Skeletal muscle cell (primary cell): ENCODE data around the gene MYO7A.

Experiments
- DNase-seq: peaks from one replicate; pipeline ENCODE4 v3.0.0-alpha.2; 2010; ENCODE audit warnings: low read depth
- H3K4me3 ChIP-seq: 2 replicates; pipeline ENCODE4 v1.5.1; 2011; ENCODE audit warnings: low read depth, mild to moderate bottlenecking, control low read depth, low read length, moderate library complexity

The MYO7A gene

GRCh38 chr11:77175869-77176539 lies 48.0 kb downstream of the MYO7A start:
- H3K4me3 ChIP-seq = no peak overlapping the region
- DNase-seq = no peak

- no peak overlapping the region for H3K4me3 ChIP-seq
- no peak for DNase-seq
These were observed 49.0 kb downstream of the MYO7A start for GRCh38 chr11:77176996-77177395.

- no peak for DNase-seq
- no peak overlapping the region for H3K4me3 ChIP-seq
These were observed 50.1 kb downstream of the MYO7A start for GRCh38 chr11:77178150-77178549.

DNA sequence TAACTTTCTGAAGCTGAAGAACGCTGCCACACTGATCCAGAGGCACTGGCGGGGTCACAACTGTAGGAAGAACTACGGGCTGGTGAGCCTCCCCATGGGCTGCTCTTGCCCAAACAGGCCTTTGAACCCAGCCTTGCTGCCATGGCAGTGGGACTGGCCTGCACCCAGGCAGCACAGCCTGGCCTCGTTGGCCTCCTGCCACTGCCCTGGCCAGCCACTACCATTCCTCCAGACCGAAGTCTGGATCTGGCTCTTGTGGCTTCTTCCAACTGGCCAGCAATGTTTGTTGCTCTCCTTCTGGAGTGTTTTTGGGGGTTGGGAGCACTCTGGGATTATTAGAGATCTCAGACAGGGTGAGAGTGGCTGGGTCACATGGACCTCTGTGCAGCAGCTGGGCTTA lies 51.0 kb downstream of the MYO7A start:
- no peak for DNase-seq

DNA sequence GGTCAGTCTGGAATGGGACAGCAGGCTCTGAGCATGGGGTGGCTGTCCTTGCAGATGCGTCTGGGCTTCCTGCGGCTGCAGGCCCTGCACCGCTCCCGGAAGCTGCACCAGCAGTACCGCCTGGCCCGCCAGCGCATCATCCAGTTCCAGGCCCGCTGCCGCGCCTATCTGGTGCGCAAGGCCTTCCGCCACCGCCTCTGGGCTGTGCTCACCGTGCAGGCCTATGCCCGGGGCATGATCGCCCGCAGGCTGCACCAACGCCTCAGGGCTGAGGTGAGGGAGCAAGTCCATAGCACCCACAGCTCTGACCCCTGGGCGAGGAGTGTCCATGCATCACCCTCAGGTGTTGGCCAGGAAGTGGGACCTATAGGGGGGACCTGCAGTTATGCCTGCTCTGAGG lies 51.6 kb downstream of the MYO7A start:
- no peak for DNase-seq
- H3K4me3 ChIP-seq = no peak overlapping the region

More for the DNA sequence above, 51.0 kb downstream of the MYO7A start:
- H3K4me3 ChIP-seq = no peak overlapping the region

- DNase-seq = no peak
- H3K4me3 ChIP-seq = no peak overlapping the region
These were observed 52.3 kb downstream of the MYO7A start for GRCh38 chr11:77180346-77180745.

DNA sequence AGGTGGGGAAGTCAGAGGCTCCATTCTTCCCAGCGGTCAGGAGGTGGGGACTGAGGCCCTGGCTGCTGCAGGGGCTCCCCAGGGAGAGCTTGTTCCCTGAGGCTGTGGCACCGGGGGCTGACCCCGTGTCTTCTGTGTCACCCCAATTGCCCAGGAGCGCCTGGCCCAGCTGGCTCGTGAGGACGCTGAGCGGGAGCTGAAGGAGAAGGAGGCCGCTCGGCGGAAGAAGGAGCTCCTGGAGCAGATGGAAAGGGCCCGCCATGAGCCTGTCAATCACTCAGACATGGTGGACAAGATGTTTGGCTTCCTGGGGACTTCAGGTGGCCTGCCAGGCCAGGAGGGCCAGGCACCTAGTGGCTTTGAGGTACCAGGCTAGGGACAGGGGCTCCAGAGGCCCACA lies 53.2 kb downstream of the MYO7A start:
- H3K4me3 ChIP-seq = no peak overlapping the region
- no peak for DNase-seq

DNA sequence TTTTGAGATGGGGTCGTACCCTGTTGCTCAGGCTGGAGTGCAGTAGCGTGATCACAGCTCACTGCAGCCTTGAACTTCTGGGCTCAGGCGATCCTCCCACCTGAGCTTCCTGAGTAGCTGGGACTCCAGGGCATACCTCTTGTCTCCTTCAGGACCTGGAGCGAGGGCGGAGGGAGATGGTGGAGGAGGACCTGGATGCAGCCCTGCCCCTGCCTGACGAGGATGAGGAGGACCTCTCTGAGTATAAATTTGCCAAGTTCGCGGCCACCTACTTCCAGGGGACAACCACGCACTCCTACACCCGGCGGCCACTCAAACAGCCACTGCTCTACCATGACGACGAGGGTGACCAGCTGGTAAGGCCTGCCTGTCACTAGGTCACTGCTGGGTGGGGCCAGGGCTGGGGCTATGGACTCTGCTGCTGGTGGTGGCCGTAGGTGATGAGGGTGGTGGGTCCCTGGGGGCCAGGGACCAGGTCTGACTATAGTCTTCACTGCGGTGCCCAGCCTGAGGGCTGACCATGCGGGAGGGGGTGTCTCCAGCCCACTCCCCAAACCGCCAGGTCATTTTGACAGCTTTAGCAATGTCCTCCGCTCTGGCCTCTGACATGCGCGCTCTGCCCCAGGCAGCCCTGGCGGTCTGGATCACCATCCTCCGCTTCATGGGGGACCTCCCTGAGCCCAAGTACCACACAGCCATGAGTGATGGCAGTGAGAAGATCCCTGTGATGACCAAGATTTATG lies 53.9 kb downstream of the MYO7A start:
- DNase-seq = no peak
- H3K4me3 ChIP-seq = no peak overlapping the region

DNA sequence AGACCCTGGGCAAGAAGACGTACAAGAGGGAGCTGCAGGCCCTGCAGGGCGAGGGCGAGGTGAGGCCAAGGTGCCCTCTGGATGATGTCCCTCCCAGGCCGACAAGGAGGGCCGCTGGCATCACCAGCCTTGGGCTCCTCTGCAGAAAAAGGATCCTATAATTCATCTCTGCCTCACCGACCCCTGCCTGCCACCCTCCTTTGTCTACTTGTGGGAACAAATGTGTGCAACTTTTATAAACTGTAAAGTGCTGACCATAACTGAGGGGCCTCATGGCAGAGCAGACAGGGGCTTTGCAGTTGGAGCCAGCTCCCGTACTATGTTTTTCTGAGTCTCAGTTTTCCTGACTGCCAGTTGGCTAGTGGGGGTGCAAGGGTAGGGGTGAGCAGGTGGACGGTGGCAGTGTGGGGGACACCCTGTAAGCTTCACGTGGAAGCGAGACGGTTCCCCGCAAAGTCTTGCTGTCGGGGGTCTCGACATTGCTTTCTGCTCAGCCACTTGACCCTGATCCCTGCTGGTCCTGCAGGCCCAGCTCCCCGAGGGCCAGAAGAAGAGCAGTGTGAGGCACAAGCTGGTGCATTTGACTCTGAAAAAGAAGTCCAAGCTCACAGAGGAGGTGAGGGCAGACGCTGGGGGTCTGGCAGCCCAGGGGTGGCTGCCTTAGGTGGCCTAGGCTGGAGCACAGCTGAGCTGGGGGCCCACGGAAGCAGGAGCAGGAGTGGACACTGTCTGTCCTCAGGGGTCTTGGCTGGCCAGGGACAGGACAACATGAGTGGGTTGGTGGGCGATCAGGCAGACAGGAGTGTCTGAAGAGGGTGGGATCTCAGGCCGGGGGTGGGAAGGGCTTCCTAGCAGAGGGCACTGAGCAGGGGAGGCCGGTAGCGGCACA lies 54.7 kb downstream of the MYO7A start:
- DNase-seq = no peak
- no peak overlapping the region for H3K4me3 ChIP-seq

GRCh38 chr11:77183431-77183984 lies 55.5 kb downstream of the MYO7A start:
- no peak overlapping the region for H3K4me3 ChIP-seq
- no peak for DNase-seq

GRCh38 chr11:77184136-77184860 lies 56.3 kb downstream of the MYO7A start:
- H3K4me3 ChIP-seq = no peak overlapping the region
- DNase-seq = no peak

- H3K4me3 ChIP-seq = no peak overlapping the region
- DNase-seq = no peak
These were observed 58.3 kb downstream of the MYO7A start for GRCh38 chr11:77186302-77186701.

- no peak for DNase-seq
These were observed 59.2 kb downstream of the MYO7A start for GRCh38 chr11:77187111-77187750.

GRCh38 chr11:77187776-77188632 lies 60.0 kb downstream of the MYO7A start:
- H3K4me3 ChIP-seq = no peak overlapping the region
- no peak for DNase-seq

More at GRCh38 chr11:77187111-77187750, 59.2 kb downstream of the MYO7A start:
- H3K4me3 ChIP-seq = no peak overlapping the region

DNA sequence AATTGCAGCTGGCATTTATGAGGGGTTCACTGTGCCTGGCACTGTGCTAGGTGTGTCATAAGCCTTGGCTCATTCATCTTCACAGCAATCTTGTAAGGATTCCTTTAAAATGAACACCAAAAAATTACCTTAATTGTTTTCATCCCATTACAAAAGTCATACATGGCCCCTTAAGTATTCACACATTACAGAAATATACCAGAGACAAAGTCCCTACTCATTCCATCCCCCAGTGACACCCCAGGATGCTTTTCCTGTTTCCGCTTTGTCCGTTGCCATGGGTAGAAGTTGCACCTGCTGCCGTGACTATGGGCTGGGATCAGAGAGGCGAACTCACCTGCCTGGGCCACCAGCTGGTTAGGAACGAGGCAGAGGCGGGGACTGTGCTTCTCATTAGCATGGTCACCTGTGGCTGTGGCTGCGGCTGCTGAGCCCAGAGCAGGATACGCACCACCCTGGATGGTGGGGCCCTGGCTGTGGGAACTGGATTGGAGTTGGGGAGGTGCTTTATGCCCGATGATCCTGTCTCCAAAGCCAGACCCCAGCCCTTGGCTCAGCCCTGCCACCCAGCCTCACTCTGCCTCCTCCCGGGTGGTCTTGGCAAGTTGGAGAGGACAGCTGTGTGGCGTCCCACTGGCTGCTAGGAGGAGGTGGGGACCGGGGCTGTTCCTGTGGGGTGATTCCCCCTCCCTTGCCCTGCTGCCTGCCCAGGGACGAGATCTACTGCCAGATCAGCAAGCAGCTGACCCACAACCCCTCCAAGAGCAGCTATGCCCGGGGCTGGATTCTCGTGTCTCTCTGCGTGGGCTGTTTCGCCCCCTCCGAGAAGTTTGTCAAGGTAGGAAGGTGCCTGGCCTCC lies 60.8 kb downstream of the MYO7A start:
- no peak for DNase-seq
- no peak overlapping the region for H3K4me3 ChIP-seq

GRCh38 chr11:77189588-77190210 lies 61.7 kb downstream of the MYO7A start:
- H3K4me3 ChIP-seq = no peak overlapping the region
- DNase-seq = no peak
